SJCRH30 (cell line): ENCODE measurements around the gene TLK1. TPM values are rescaled to one million over a fixed set of nuclear protein-coding genes. Genes with fewer than 3 reads are reported as not detected.
A peak's percentile ranks its signal among the peaks of the same experiment; 100 is the strongest.

Experiments used
- DNase-seq, 2 experiments: peaks; one replicate each; pipeline ENCODE4 v3.0.0-alpha.2; 2015 to 2020
- H3K27ac ChIP-seq: fragments of 250-450 bp; sonication (Bioruptor Pico); 2 replicates; pipeline ENCODE4 v1.5.1; 2020; ENCODE audit warnings: mild to moderate bottlenecking, moderate library complexity
- H3K27me3 ChIP-seq: fragments of 250-450 bp; sonication (Bioruptor Pico); 2 replicates; pipeline ENCODE4 v1.5.1; 2020; ENCODE audit warnings: mild to moderate bottlenecking, moderate library complexity
- H3K36me3 ChIP-seq: fragments of 250-450 bp; sonication (Bioruptor Pico); 2 replicates; pipeline ENCODE4 v1.5.1; 2020; ENCODE audit warnings: mild to moderate bottlenecking, moderate library complexity
- H3K4me1 ChIP-seq: fragments of 250-450 bp; sonication (Bioruptor Pico); 2 replicates; pipeline ENCODE4 v1.5.1; 2020; ENCODE audit warnings: mild to moderate bottlenecking, moderate library complexity
- H3K4me3 ChIP-seq: fragments of 250-450 bp; sonication (Bioruptor Pico); 2 replicates; pipeline ENCODE4 v1.5.1; 2020; ENCODE audit warnings: mild to moderate bottlenecking, moderate library complexity
- H3K9me3 ChIP-seq: fragments of 250-450 bp; sonication (Bioruptor Pico); replicated peaks from 2 replicates; pipeline ENCODE4 v1.5.1; 2020; ENCODE audit warnings: mild to moderate bottlenecking, moderate library complexity
- total RNA-seq: library from RNA; depleted of rRNA; stranded (reverse); fragments of >200 nt; shearing (Covaris generic); gene quantifications from 2 replicates; pipeline ENCODE4 v1.2.3, GENCODE V29; 2014

Gene TLK1
- total RNA-seq, 1 experiment from 2014 or later = 18.4 TPM

- Histone ChIP-seq H3K4me1 (peaks cover 6% of the 10 kb centered on the region; the same call in 1 of the 2 replicates), H3K27me3 (no peaks in the 10 kb centered on the region), H3K27ac (no peak overlapping the region), H3K36me3 (no peaks in the 10 kb centered on the region; the same call in 1 of the 2 replicates), H3K4me3 (peak overlapping the region; percentile 75), H3K9me3 (no peaks in the 10 kb centered on the region)
- peak in 1 of 2 experiments; percentile 29 for DNase-seq
Observed at GRCh38 chr2:170972296-170973224, 188.1 kb downstream of the TLK1 start.

GRCh38 chr2:170971071-170971470 lies 189.6 kb downstream of the TLK1 start:
- DNase-seq = no peak
- Histone ChIP-seq H3K4me1 (peaks cover 6% of the 10 kb centered on the region; the same call in 1 of the 2 replicates), H3K27me3 (no peaks in the 10 kb centered on the region), H3K36me3 (peaks cover 14% of the 10 kb centered on the region), H3K4me3 (no peak overlapping the region), H3K27ac (no peak overlapping the region), H3K9me3 (no peaks in the 10 kb centered on the region)

DNA sequence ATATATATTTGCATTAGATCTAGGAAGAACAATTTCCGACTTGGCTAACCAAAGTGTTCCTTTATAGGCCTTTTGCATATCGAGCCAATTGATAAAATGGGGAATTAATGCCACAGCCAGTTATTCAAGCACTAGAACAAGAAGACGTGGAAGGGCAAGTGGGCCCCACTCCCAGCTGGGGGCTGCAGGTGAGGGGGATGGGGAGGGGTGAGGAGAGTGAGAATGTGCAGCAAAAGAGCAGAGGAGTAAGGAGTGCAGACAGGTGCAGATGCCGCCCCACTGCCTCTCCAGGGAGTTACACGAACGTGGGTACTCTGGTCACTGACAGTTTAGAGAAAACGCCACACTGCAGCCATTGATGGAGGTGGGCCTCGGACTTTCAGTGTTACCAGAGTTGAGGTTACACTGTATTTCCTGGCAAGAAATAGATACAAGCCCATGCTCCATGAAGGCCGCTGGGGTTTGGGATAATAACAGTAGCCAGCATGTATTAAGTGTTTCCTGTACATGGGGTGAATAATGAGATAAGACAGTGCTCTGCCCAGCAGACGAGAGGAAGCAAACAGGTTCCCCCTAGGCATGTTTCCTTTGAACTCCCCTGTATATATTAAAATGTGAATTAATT lies 190.7 kb downstream of the TLK1 start:
- H3K9me3 ChIP-seq = no peaks in the 10 kb centered on the region
- peaks cover 6% of the 10 kb centered on the region; the same call in 1 of the 2 replicates for H3K4me1 ChIP-seq
- no peak overlapping the region for H3K4me3 ChIP-seq
- peaks cover 25% of the 10 kb centered on the region for H3K36me3 ChIP-seq
- no peaks in the 10 kb centered on the region for H3K27me3 ChIP-seq
- H3K27ac ChIP-seq = no peak overlapping the region
- no peak for DNase-seq

- H3K4me1 ChIP-seq = peaks cover 6% of the 10 kb centered on the region; the same call in 1 of the 2 replicates
- no peak for DNase-seq
- H3K36me3 ChIP-seq = peaks cover 31% of the 10 kb centered on the region
- no peaks in the 10 kb centered on the region for H3K27me3 ChIP-seq
- no peak overlapping the region for H3K4me3 ChIP-seq
- H3K27ac ChIP-seq = no peak overlapping the region
- no peaks in the 10 kb centered on the region for H3K9me3 ChIP-seq
Observed at GRCh38 chr2:170969030-170969429, 191.7 kb downstream of the TLK1 start.

GRCh38 chr2:170968205-170969003 lies 192.3 kb downstream of the TLK1 start:
- Histone ChIP-seq H3K4me3 (no peak overlapping the region), H3K27ac (no peak overlapping the region)
- no peak for DNase-seq

DNA sequence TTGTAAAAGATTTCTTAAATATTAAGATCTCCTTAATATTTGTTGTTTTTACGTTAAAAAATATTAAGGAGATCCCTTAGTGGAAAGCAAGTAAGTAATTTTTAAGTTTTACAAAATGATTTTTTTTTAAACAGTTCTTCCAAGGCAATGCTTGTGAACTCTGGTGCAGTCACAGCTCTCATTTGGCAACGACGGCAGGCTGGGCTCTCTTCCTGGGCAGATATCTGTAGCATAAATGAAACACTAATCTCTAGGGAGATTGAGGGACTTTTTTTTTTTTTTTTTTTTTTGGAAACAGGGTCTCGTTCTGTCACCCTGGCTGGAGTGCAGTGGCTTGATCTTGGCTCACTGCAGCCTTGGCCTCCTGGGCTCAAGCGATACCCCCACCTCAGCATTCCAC lies 193.1 kb downstream of the TLK1 start:
- no peak overlapping the region for H3K4me3 ChIP-seq
- H3K36me3 ChIP-seq = peaks cover 43% of the 10 kb centered on the region
- no peaks in the 10 kb centered on the region for H3K27me3 ChIP-seq
- H3K4me1 ChIP-seq = peaks cover 2% of the 10 kb centered on the region; the same call in 1 of the 2 replicates
- no peak overlapping the region for H3K27ac ChIP-seq
- DNase-seq = no peak
- no peaks in the 10 kb centered on the region for H3K9me3 ChIP-seq

More at GRCh38 chr2:170968205-170969003, 192.3 kb downstream of the TLK1 start:
- Histone ChIP-seq H3K27me3 (no peaks in the 10 kb centered on the region), H3K4me1 (peaks cover 6% of the 10 kb centered on the region; the same call in 1 of the 2 replicates), H3K36me3 (peaks cover 37% of the 10 kb centered on the region), H3K9me3 (no peaks in the 10 kb centered on the region)

DNA sequence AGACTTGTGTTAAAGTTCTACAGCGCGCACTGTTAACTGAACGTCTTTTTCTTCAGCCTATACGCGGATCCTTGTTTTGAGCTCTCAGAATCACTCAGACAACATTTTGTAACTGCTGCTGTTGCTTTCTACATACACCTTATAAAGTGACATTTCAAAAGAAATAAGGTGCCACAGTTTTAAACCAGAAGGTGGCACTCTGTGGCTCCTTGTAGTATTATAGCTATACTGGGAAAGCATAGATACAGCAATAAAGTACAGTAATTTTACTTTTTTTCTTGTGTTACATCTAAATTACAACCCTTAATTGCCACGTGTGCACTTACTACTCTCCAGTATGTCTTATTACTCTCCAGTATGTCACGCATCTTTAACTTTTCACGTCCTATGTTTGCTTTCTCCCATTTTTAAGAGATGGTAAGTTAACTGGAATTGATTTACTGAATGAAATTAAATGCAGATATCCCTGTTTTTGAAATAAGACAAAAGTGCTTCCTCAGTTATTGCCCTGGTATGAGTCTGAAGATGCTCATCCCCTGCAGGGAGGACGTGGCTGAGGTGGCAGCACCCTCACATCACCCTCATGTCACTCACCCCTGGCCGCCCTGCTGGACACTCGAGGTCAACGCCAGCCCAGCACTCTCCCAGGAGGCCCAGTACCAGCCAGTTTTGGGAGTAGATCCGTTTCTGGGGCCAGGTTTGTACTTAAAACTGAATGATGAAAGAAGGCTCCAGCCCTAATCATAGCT lies 193.9 kb downstream of the TLK1 start:
- Histone ChIP-seq H3K9me3 (no peaks in the 10 kb centered on the region), H3K4me1 (no peaks in the 10 kb centered on the region), H3K36me3 (peaks cover 50% of the 10 kb centered on the region), H3K27me3 (no peaks in the 10 kb centered on the region), H3K4me3 (no peak overlapping the region), H3K27ac (no peak overlapping the region)
- DNase-seq = no peak

- Histone ChIP-seq H3K9me3 (no peaks in the 10 kb centered on the region), H3K27ac (no peak overlapping the region), H3K4me3 (no peak overlapping the region), H3K27me3 (no peaks in the 10 kb centered on the region), H3K4me1 (no peaks in the 10 kb centered on the region), H3K36me3 (peaks cover 59% of the 10 kb centered on the region)
- no peak for DNase-seq
Observed at GRCh38 chr2:170965446-170966225, 195.1 kb downstream of the TLK1 start.

- no peaks in the 10 kb centered on the region for H3K4me1 ChIP-seq
- no peak for DNase-seq
- H3K27me3 ChIP-seq = no peaks in the 10 kb centered on the region
- H3K9me3 ChIP-seq = no peaks in the 10 kb centered on the region
- H3K36me3 ChIP-seq = peaks cover 73% of the 10 kb centered on the region
- no peak overlapping the region for H3K27ac ChIP-seq
- H3K4me3 ChIP-seq = no peak overlapping the region
Observed at GRCh38 chr2:170963386-170963785, 197.3 kb downstream of the TLK1 start.

- H3K27ac ChIP-seq = no peak overlapping the region
- H3K9me3 ChIP-seq = no peaks in the 10 kb centered on the region
- peaks cover 85% of the 10 kb centered on the region for H3K36me3 ChIP-seq
- H3K4me3 ChIP-seq = no peak overlapping the region
- no peaks in the 10 kb centered on the region for H3K27me3 ChIP-seq
- peaks cover 13% of the 10 kb centered on the region for H3K4me1 ChIP-seq
- DNase-seq = no peak
Observed at GRCh38 chr2:170953941-170954340, 206.8 kb downstream of the TLK1 start.

GRCh38 chr2:170950221-170950761 lies 210.4 kb downstream of the TLK1 start:
- H3K4me3 ChIP-seq = no peak overlapping the region
- H3K9me3 ChIP-seq = no peaks in the 10 kb centered on the region
- no peak overlapping the region for H3K27ac ChIP-seq
- H3K36me3 ChIP-seq = peaks cover 64% of the 10 kb centered on the region
- H3K27me3 ChIP-seq = no peaks in the 10 kb centered on the region
- no peak for DNase-seq
- H3K4me1 ChIP-seq = peaks cover under 1% of the 10 kb centered on the region; the same call in 1 of the 2 replicates

GRCh38 chr2:170949415-170949814 lies 211.3 kb downstream of the TLK1 start:
- Histone ChIP-seq H3K27me3 (no peaks in the 10 kb centered on the region), H3K36me3 (peaks cover 58% of the 10 kb centered on the region), H3K27ac (no peak overlapping the region), H3K9me3 (no peaks in the 10 kb centered on the region), H3K4me3 (no peak overlapping the region), H3K4me1 (no peaks in the 10 kb centered on the region)
- DNase-seq = no peak

DNA sequence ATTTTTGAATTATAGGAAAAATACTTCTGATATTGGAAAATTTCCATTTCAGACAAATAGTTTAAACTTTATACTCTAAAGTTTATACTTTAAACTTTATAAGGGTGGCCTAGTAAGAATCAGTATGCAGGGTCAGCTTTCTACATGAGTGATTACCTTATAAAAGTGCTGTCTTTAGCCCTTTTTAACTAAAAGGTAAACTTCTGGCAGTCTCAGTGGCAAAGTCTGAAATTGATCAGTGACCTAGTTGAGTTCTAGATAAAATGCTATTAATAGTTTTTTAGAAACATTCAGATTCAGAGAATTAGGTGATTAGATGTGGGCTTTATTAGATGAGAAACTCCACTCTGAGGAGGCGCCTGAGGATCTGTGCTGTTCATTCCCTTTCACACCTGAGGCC lies 216.1 kb downstream of the TLK1 start:
- no peaks in the 10 kb centered on the region for H3K9me3 ChIP-seq
- H3K27ac ChIP-seq = no peak overlapping the region
- no peaks in the 10 kb centered on the region for H3K4me1 ChIP-seq
- no peaks in the 10 kb centered on the region for H3K27me3 ChIP-seq
- peaks cover 18% of the 10 kb centered on the region for H3K36me3 ChIP-seq
- no peak for DNase-seq
- H3K4me3 ChIP-seq = no peak overlapping the region
